Mesothelial cell of epicardium (in vitro differentiated cells): ENCODE results near the gene KIAA2012. TPM values are rescaled to one million over a fixed set of nuclear protein-coding genes. Genes with fewer than 3 reads are reported as not detected.

ENCODE experiments used
- DNase-seq, 2 experiments: peaks; one replicate each; pipeline ENCODE4 v3.0.0; 2021; ENCODE audit warnings: low spot score in 2 of 2; ENCODE audit not compliant: unreplicated experiment in 2 of 2
- H3K27ac Mint-ChIP-seq: 2 replicates; pipeline ENCODE4 v1.8.0; 2021; ENCODE audit warnings: mixed read lengths
- H3K27me3 Mint-ChIP-seq: 2 replicates; pipeline ENCODE4 v1.8.0; 2021; ENCODE audit warnings: low read depth, mixed read lengths
- H3K36me3 Mint-ChIP-seq: 2 replicates; pipeline ENCODE4 v1.8.0; 2021; ENCODE audit warnings: mixed read lengths
- H3K4me1 Mint-ChIP-seq: 2 replicates; pipeline ENCODE4 v1.8.0; 2021; ENCODE audit warnings: mixed read lengths
- H3K4me3 Mint-ChIP-seq: 2 replicates; pipeline ENCODE4 v1.8.0; 2021; ENCODE audit warnings: mild to moderate bottlenecking, moderate library complexity, mixed read lengths
- H3K9me3 Mint-ChIP-seq: 2 replicates; pipeline ENCODE4 v1.8.0; 2021; ENCODE audit warnings: mixed read lengths
- total RNA-seq: library from RNA; stranded (reverse); gene quantifications from 3 replicates; pipeline ENCODE4 v1.2.1, GENCODE V29; 2021
- TF ChIP-seq, protein P1 (sequence below): fragments of 200-600 bp; sonication (generic); IDR thresholded peaks from one replicate; pipeline ENCODE4 v1.5.0; 2021; ENCODE audit warnings: antibody characterized with exemption; ENCODE audit not compliant: unreplicated experiment

The KIAA2012 gene
- total RNA-seq, 1 donor from 2014 or later, result 0.45 TPM

DNA sequence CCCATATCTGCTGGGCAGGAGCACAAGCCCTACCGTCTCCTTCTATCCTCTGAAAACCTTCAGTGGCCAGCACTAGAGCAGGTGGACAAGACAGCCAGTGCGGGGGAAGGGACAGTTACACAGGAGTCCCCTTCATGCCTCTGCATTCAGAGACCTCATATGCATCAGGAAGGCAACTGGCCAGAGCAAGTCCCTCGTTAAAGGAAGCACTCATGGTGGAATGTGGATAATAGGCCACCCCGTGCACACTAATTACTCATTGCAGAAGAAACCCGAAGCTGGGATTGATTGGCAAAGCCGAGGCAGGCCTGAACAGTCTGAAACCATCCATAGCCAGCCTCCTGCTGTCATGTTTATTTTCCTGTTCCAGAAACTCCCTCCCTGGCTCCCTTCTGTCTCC, 11.2 kb downstream of the KIAA2012 start:
- Mint-ChIP-seq H3K27ac (no peak overlapping the region), H3K9me3 (peaks cover 7% of the 10 kb centered on the region), H3K4me3 (no peak overlapping the region), H3K4me1 (peaks cover 13% of the 10 kb centered on the region), H3K36me3 (peaks cover 6% of the 10 kb centered on the region), H3K27me3 (no peaks in the 10 kb centered on the region)
- TF ChIP-seq, protein P1, sequence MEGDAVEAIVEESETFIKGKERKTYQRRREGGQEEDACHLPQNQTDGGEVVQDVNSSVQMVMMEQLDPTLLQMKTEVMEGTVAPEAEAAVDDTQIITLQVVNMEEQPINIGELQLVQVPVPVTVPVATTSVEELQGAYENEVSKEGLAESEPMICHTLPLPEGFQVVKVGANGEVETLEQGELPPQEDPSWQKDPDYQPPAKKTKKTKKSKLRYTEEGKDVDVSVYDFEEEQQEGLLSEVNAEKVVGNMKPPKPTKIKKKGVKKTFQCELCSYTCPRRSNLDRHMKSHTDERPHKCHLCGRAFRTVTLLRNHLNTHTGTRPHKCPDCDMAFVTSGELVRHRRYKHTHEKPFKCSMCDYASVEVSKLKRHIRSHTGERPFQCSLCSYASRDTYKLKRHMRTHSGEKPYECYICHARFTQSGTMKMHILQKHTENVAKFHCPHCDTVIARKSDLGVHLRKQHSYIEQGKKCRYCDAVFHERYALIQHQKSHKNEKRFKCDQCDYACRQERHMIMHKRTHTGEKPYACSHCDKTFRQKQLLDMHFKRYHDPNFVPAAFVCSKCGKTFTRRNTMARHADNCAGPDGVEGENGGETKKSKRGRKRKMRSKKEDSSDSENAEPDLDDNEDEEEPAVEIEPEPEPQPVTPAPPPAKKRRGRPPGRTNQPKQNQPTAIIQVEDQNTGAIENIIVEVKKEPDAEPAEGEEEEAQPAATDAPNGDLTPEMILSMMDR, result no peak
- no peak for DNase-seq

DNA sequence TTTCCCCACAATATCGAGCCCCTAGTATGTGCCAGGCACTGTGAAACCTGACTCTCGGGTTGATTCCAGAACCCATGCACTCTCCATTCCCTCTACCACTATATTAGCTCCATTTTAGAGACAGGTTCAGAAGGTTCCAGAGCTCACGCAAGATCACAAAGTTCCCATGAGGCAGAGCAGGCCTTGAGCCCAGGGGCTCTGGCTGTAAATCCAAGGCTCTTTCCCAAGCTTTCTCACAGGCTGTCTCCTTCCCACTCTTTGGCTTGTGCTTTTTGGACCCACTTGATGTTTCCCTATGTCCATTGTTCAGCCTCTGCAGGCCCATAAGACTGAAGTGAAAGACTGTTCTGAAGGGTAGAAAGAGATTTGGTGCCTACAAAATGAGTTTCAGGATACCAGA, 15.7 kb downstream of the KIAA2012 start:
- Mint-ChIP-seq H3K36me3 (no peaks in the 10 kb centered on the region), H3K4me1 (peaks cover 10% of the 10 kb centered on the region), H3K4me3 (no peak overlapping the region), H3K27me3 (no peaks in the 10 kb centered on the region), H3K27ac (no peak overlapping the region), H3K9me3 (no peaks in the 10 kb centered on the region)
- no peak for DNase-seq
- TF ChIP-seq, protein P1, result no peak

DNA sequence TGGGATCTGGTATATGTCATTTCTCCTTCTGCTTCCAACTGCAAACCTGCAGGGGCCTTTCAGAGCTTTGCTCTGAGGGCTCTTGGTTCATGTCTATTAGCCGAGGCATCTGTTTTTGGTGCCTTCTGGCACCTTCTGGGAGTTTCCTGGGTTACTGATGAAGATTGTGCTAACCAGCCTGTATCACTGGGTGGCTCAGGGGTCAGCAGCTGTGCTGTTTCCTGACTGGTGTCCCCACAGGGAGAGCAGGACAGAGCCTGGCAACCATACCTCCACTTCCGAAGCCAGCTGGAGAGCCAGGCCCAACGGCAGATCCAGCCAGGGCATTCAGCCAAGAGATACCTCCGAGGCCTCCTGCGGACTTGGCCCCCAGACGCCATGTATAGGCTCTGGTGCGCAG, 17.5 kb downstream of the KIAA2012 start:
- no peaks in the 10 kb centered on the region for H3K9me3 Mint-ChIP-seq
- DNase-seq, result no peak

DNA sequence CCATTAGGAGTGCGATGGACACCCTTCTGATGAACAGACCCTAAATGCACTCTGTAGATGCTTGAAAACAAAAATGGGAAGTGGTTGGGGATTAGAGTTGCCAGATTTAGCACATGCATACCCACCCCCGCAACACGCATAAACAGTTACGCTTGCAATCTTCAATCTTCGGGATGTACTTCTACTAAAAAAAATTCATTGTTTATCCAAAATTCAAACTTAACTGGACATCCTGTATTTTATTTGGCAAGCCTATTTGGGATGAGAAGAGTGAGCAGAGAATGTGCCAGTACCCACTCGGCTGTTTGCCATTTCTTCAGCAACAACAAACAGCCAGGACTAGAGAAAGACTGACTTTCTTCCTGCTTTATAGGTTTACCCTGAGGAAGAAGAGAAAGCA, 18.4 kb downstream of the KIAA2012 start:
- H3K36me3 Mint-ChIP-seq, result no peaks in the 10 kb centered on the region
- H3K4me3 Mint-ChIP-seq, result no peak overlapping the region
- TF ChIP-seq, protein P1, result no peak
- no peaks in the 10 kb centered on the region for H3K9me3 Mint-ChIP-seq
- no peak for DNase-seq
- H3K4me1 Mint-ChIP-seq, result peaks cover under 1% of the 10 kb centered on the region
- H3K27ac Mint-ChIP-seq, result no peak overlapping the region
- H3K27me3 Mint-ChIP-seq, result no peaks in the 10 kb centered on the region

More for the DNA sequence above, 17.5 kb downstream of the KIAA2012 start:
- Mint-ChIP-seq H3K4me1 (no peaks in the 10 kb centered on the region), H3K27ac (no peak overlapping the region), H3K4me3 (no peak overlapping the region), H3K36me3 (no peaks in the 10 kb centered on the region), H3K27me3 (no peaks in the 10 kb centered on the region)
- TF ChIP-seq, protein P1, result no peak

DNA sequence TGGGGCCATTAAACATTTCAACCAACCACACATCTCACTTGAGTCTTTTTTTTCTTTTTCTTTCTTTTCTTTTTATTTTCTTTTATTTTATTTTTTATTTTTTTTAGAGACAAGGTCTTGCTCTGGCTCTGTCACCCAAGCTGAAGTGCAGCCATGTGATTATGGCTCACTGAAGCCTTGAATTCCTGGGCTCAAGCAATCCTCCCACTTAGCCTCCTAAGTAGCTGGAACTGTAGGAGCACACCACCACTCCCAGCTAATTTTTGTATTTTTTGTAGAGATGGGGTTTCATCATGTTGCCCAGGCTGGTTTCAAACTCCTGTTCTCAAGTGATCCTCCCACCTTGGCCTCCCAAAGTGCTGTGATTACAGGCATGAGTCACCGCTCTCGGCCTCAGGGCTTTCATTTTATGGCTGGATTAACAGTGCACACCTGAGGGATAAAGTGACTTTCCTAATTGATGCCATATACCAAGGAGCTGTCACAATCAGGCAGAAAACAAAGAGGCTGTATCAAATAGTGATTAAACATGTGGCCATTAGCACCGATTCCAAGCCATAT, 21.5 kb downstream of the KIAA2012 start:
- Mint-ChIP-seq H3K4me1 (peaks cover 3% of the 10 kb centered on the region), H3K9me3 (no peaks in the 10 kb centered on the region), H3K4me3 (no peak overlapping the region), H3K36me3 (no peaks in the 10 kb centered on the region), H3K27me3 (no peaks in the 10 kb centered on the region), H3K27ac (no peak overlapping the region)
- TF ChIP-seq, protein P1, result no peak
- DNase-seq, result no peak

DNA sequence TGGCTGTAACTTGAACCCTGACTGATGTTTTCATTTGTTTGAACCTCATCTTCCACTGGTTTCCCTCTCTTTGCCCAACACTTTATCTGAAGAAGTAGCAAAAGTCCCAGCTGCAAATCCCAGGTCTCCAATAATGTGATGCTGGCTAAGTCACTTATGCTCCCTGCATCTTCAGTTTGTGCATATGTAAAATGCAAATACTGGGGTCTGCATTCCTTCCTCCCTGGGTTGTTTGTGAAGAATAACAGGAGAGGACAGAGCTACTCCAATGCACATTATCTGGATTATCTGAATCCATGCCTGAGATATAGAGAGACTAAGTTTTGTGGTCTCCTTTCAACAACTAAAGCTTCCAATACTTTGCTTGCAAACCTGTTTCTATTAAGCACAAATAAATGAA, 22.2 kb downstream of the KIAA2012 start:
- TF ChIP-seq, protein P1, result no peak
- no peaks in the 10 kb centered on the region for H3K27me3 Mint-ChIP-seq
- no peaks in the 10 kb centered on the region for H3K36me3 Mint-ChIP-seq
- no peak overlapping the region for H3K4me3 Mint-ChIP-seq
- no peak overlapping the region for H3K27ac Mint-ChIP-seq
- H3K4me1 Mint-ChIP-seq, result peaks cover 6% of the 10 kb centered on the region
- no peaks in the 10 kb centered on the region for H3K9me3 Mint-ChIP-seq
- DNase-seq, result no peak
